GM10248 (cell line): ENCODE data around the gene CHCHD6.

Experiments used
- CTCF ChIA-PET: fragments of 300-600 bp; sonication (Branson Sonifier 250); formaldehyde crosslinking; extraction: SDS; loops from one replicate; lab custom pipeline; 2021; ENCODE audit warnings: antibody characterized with exemption; lab: Yijun Ruan, JAX
- POLR2A ChIA-PET: fragments of 350-650 bp; sonication (Branson Sonifier 250); formaldehyde crosslinking; extraction: SDS; loops from one replicate; lab custom pipeline; 2020; ENCODE audit warnings: antibody characterized with exemption; lab: Yijun Ruan, JAX
- DNase-seq: peaks from one replicate; pipeline ENCODE4 v3.0.0; 2012; ENCODE audit errors: extremely low spot score
- CTCF ChIP-seq: IDR thresholded peaks from 2 replicates; pipeline ENCODE4 v1.5.1; 2012; ENCODE audit warnings: mild to moderate bottlenecking, low read depth; ENCODE audit errors: extremely low read depth, missing control alignments, control extremely low read depth

Gene CHCHD6

DNA sequence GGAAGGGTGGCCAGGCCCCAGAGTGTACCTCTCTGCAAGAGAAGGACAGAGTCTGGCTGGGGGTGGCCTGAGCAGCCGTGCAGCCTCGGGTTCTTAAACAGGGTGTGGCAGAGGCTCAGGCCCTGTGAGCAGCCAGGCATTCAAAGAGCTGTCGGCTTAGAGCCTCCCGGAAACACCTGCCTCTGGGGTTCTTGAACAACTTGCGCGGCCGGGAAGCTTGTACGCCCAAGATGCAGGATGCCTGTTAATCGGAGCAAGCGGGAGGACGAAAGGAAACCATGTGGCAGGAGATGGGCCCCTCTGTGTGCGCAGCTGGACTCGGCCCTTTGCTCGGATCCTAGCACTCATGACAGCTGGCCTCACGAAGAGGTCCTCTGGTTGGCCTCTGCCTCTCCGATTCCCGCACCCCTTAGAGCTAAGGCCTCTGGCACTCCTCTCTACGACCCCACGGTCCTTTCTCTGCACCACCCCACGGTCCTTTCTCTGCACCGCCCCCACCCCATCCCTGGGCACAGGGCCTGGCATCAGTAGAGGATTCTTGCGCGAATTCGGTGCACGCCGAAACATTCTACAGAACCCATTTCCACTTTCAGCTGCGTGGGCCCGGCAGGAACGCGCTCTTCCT, 25.2 kb upstream of the CHCHD6 start:
- CTCF ChIA-PET: interaction anchor here (0.7 to 4.8 kb wide), 24 partner anchors 10 to 869 kb away, joined by 3 to 51 read pairs (median 4); no protein-coding TSS in a partner anchor
- POLR2A ChIA-PET: no interaction called here
- TF ChIP-seq CTCF: no peak
- no peak for DNase-seq

DNA sequence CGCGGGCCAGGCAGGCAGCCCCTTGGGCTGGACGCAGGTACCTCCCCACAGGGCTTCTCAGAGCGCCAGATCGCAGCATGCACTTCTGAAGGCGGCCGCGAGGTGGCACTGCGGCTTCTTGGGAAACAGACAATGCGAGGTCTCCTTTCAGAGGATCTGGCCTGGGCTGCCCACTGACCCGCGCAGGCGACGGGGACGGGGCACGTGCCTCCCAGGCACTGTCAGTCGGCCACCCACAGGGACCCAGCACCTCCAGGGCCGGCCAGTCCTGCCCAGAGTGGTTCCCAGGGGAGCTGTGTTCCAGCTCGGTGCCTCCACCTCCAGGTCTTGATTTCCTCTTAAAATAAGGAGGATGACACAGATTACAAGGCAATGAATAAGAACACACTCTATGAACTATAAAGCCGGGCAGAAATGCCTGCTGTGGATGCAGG, 24.7 kb upstream of the CHCHD6 start:
- ChIA-PET CTCF (interaction anchor here (0.8 to 4.8 kb wide), 29 partner anchors 8 to 885 kb away, joined by 3 to 51 read pairs (median 4); no protein-coding TSS in a partner anchor), POLR2A (no interaction called here)
- DNase-seq: peak; percentile 85
- TF ChIP-seq CTCF: peak; percentile 96

GRCh38 chr3:126679831-126680666, 24.0 kb upstream of the CHCHD6 start:
- ChIA-PET CTCF (interaction anchor here (0.7 to 4.8 kb wide), 25 partner anchors 9 to 895 kb away, joined by 3 to 51 read pairs (median 4); no protein-coding TSS in a partner anchor), POLR2A (no interaction called here)
- no peak for DNase-seq
- no peak for TF ChIP-seq CTCF

DNA sequence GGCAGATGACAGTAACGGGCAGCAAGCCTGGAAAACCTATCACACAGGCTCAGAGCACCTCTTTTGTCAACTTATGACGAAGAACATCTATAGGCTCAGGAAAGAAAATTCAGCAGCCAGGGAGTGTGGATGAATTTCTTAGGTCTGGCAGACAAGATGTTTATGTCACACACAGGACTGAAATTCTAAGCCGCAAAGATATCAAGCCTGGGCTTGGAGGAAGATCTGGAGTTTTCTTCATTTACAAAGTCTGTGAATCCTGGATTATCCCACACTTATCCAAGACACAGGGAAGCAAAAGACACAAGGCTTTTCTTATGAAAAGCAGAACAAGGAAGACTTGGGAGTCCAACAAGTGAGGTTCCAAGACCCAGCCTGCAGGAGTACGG, 23.4 kb upstream of the CHCHD6 start:
- ChIA-PET POLR2A (no interaction called here), CTCF (interaction anchor here (1.1 to 4.8 kb wide), 10 partner anchors 10 to 884 kb away, joined by 3 to 51 read pairs (median 11); no protein-coding TSS in a partner anchor)
- no peak for DNase-seq
- TF ChIP-seq CTCF: no peak

- DNase-seq: no peak
- POLR2A ChIA-PET: no interaction called here
- CTCF ChIA-PET: interaction anchor here (1.1 to 4.5 kb wide), 4 partner anchors 12 to 866 kb away, joined by 4 to 27 read pairs (median 6); no protein-coding TSS in a partner anchor
- no peak for TF ChIP-seq CTCF
Observed at GRCh38 chr3:126682009-126682408, 22.0 kb upstream of the CHCHD6 start.

DNA sequence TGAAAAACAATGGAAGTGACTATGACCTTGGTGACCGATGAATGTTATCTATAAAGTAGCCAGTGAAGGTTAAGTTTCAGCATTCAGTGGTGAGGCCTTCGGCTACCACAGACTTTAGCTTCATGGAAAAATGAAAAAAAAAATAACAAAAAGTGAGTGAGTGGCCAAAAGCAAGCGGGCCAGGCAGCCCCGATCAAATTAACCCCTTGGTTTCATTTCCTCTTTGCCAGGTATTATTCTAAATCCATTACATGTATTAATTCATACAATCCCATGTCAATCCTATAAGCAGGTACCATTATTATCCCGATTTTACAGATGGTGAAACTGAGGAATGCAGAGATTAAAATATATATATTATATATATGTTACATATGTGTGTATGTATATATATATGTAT, 21.0 kb upstream of the CHCHD6 start:
- CTCF ChIA-PET: interaction anchor here (1.3 to 2.1 kb wide), 5 partner anchors 11 to 773 kb away, joined by 3 to 5 read pairs (median 4); no protein-coding TSS in a partner anchor
- DNase-seq: no peak
- no peak for TF ChIP-seq CTCF
- POLR2A ChIA-PET: no interaction called here
